GM12878 (cell line): ENCODE results near the gene LGALS8. TPM values are rescaled to one million over a fixed set of nuclear protein-coding genes. Genes with fewer than 3 reads are reported as not detected.

Experiments used
- BCLAF1 ChIP-seq: fragments of 450-650 bp; IDR thresholded peaks from 2 replicates; pipeline ENCODE4 v1.6.1; 2017; ENCODE audit warnings: antibody characterized with exemption, mild to moderate bottlenecking, moderate library complexity
- CEBPZ ChIP-seq: fragments of 150-350 bp; IDR thresholded peaks from 2 replicates; pipeline ENCODE4 v1.6.1; 2016; ENCODE audit warnings: low read depth, low read length
- CREB1 ChIP-seq: IDR thresholded peaks from 2 replicates; pipeline ENCODE4 v1.6.1; 2012; ENCODE audit warnings: low read depth, mild to moderate bottlenecking, inconsistent platforms
- CTCF ChIP-seq, 3 experiments: IDR thresholded peaks in 2 of 3; conservative IDR thresholded peaks in 1 of 3; 2 replicates each; pipeline ENCODE4 v1.5.1; 2011; ENCODE audit warnings: low read depth in 3 of 3, low read length in 3 of 3, mild to moderate bottlenecking in 3 of 3, control low read depth in 2 of 3, moderate library complexity in 2 of 3, inconsistent platforms in 1 of 3, mixed read lengths in 1 of 3; ENCODE audit not compliant: control insufficient read depth in 2 of 3, insufficient read depth in 1 of 3; ENCODE audit errors: extremely low read depth in 1 of 3
- PBX3 ChIP-seq: IDR thresholded peaks from 2 replicates; pipeline ENCODE4 v1.6.1; 2011; ENCODE audit warnings: mild to moderate bottlenecking, low read depth, low read length, moderate library complexity; ENCODE audit not compliant: insufficient replicate concordance
- SMAD1 ChIP-seq: fragments of 450-650 bp; IDR thresholded peaks from 2 replicates; pipeline ENCODE4 v1.6.1; 2018; ENCODE audit warnings: mild to moderate bottlenecking, low read depth; ENCODE audit not compliant: partially characterized antibody
- polyA plus RNA-seq, 11 experiments: library from polyadenylated mRNA; depleted of rRNA in 4 of 11; unstranded in 6 of 11; stranded (reverse) in 5 of 11; fragments of >200 nt; fragmentation: Nextera tagmentation in 4 of 11; fragmentation: Illumina TruSeq in 1 of 11; extraction: Ambion mirVana in 4 of 11; extraction: Trizol in 1 of 11; gene quantifications; 1 replicate in 1 of 11; 2 replicates in 10 of 11; pipeline versions ENCODE4 v1.2.1 to v1.2.3, GENCODE V29; 2011 to 2016; ENCODE audit warnings: inconsistent platforms in 2 of 11, missing spikeins in 2 of 11, low read depth in 1 of 11
- total RNA-seq, 4 experiments: library from RNA; depleted of rRNA in 3 of 4; stranded (reverse); fragments of >200 nt in 3 of 4; fragmentation: Illumina TruSeq in 1 of 4; extraction: Trizol in 1 of 4; gene quantifications; 2 replicates each; pipeline versions ENCODE4 v1.2.1 to v1.2.3, GENCODE V29; 2013 to 2021
- TF ChIP-seq, protein P1 (sequence below): fragments of 450-650 bp; IDR thresholded peaks from 2 replicates; pipeline ENCODE4 v1.6.1; 2014; ENCODE audit warnings: mild to moderate bottlenecking

The LGALS8 gene
- total and polyA plus RNA-seq, 10 of the 15 experiments (the other 5 are each of a cell fraction or from before 2014, with no cell fraction given): 15.4 to 86.5 (median 19.2) TPM

DNA sequence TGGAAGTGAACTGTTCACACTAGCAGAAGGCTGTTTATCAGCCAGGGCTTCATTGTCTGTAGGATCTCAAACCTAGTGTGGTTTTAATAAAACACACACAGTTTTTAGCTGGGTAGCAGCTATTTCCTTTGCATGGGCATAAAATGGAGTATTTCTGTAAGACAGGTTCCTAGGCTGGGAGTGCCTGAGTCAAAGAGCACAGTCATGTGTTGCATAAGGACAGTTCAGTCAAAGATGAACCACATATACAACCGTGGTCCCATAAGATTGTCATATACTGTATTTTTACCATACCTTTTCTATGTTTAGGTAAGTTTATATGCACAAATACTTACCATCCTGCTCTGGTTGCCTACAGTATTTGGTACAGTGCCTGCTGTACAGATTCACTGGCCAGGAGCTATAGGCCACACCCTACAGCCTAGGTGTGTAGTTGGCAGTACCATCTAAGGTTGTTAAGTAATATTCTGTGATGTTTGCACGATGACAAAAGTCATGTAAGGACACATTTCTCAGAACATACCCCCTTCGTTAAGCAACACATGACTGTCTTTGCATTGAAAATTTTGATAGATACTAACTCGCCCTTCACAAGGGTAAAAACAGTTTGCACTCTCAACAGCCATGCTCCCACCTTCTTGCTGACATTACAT lies 17.2 kb downstream of the LGALS8 start (continued):
- TF ChIP-seq BCLAF1 (no peak), SMAD1 (no peak), CREB1 (no peak), CEBPZ (no peak), PBX3 (no peak), CTCF (IDR thresholded peaks at IDR 0.05 in 2 of 3, conservative IDR thresholded peaks at IDR 0.05 in 1 of 3; ENCODE audit: control insufficient read depth in 2 of 3, extremely low read depth in 1 of 3, insufficient read depth in 1 of 3, low read depth in 3 of 3, low read length in 3 of 3) (no peak)
- TF ChIP-seq, protein P1, sequence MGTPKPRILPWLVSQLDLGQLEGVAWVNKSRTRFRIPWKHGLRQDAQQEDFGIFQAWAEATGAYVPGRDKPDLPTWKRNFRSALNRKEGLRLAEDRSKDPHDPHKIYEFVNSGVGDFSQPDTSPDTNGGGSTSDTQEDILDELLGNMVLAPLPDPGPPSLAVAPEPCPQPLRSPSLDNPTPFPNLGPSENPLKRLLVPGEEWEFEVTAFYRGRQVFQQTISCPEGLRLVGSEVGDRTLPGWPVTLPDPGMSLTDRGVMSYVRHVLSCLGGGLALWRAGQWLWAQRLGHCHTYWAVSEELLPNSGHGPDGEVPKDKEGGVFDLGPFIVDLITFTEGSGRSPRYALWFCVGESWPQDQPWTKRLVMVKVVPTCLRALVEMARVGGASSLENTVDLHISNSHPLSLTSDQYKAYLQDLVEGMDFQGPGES: no peak
- TF ChIP-seq, all 136 proteins: peak for 0
